GM12865 (cell line): Measurements from ENCODE around the gene SEC14L1.
"Not testable (repeated sequence)": the region's sequence is repeated elsewhere in the genome, so short reads cannot be mapped to it uniquely, and the experiment has no call there.

ENCODE experiments used
- DNase-seq: peaks from one replicate; pipeline ENCODE4 v3.0.0; 2010; ENCODE audit warnings: low read depth
- H3K4me3 ChIP-seq: 2 replicates; pipeline ENCODE4 v1.5.1; 2011; ENCODE audit warnings: mild to moderate bottlenecking, low read depth, low read length, control low read depth
- CTCF ChIP-seq: IDR thresholded peaks from 2 replicates; pipeline ENCODE4 v1.5.1; 2011; ENCODE audit warnings: low read length, control low read depth, low read depth, inconsistent platforms; ENCODE audit not compliant: insufficient read depth; ENCODE audit errors: missing control alignments

Gene SEC14L1

GRCh38 chr17:77254951-77255825 is 114.4 kb downstream of the SEC14L1 start:
- TF ChIP-seq CTCF = no peak
- H3K4me3 ChIP-seq = no peak overlapping the region
- no peak for DNase-seq

GRCh38 chr17:77255970-77256369 is 115.2 kb downstream of the SEC14L1 start:
- H3K4me3 ChIP-seq, DNase-seq: not testable (repeated sequence)

- no peak overlapping the region for H3K4me3 ChIP-seq
- TF ChIP-seq CTCF = peak; percentile 6
- no peak for DNase-seq
Observed at GRCh38 chr17:77256710-77257109, 115.9 kb downstream of the SEC14L1 start.

GRCh38 chr17:77257169-77257568 is 116.4 kb downstream of the SEC14L1 start:
- TF ChIP-seq CTCF = no peak
- H3K4me3 ChIP-seq = no peak overlapping the region
- no peak for DNase-seq

GRCh38 chr17:77257596-77258458 is 117.1 kb downstream of the SEC14L1 start:
- H3K4me3 ChIP-seq = no peak overlapping the region
- DNase-seq = no peak
- TF ChIP-seq CTCF = no peak

GRCh38 chr17:77258638-77259037 is 117.9 kb downstream of the SEC14L1 start:
- TF ChIP-seq CTCF = no peak
- DNase-seq = no peak
- no peak overlapping the region for H3K4me3 ChIP-seq

GRCh38 chr17:77264617-77265230 is 124.0 kb downstream of the SEC14L1 start:
- no peak for TF ChIP-seq CTCF
- H3K4me3 ChIP-seq = no peak overlapping the region
- no peak for DNase-seq
